Measurements from ENCODE around the gene TUBGCP6. TPM values are rescaled to one million over a fixed set of nuclear protein-coding genes. Genes with fewer than 3 reads are reported as not detected.

The TUBGCP6 gene
- polyA plus RNA-seq, 1 donor from 2014 or later = 74.5 TPM

- H3K9ac ChIP-seq (ENCODE audit: low read length) = no peak overlapping the region
- H3K4me3 ChIP-seq (ENCODE audit: low read length) = no peak overlapping the region
- H3K9me2 ChIP-seq (ENCODE audit: insufficient read depth, low read length) = no peaks in the 10 kb centered on the region
- H3K4me2 ChIP-seq (ENCODE audit: low read length) = no peak overlapping the region
- no peak overlapping the region for H3K27ac ChIP-seq (ENCODE audit: low read length)
- H3K36me3 ChIP-seq (ENCODE audit: insufficient read depth, low read length) = no peaks in the 10 kb centered on the region
- H3K27me3 ChIP-seq (ENCODE audit: insufficient read depth, low read depth, low read length) = no peaks in the 10 kb centered on the region
- no peak for TF ChIP-seq MXI1 (conservative IDR thresholded peaks at IDR 0.05; ENCODE audit: poor library complexity, severe bottlenecking)
- no peak for TF ChIP-seq RAD21 (conservative IDR thresholded peaks at IDR 0.05)
- no peak for TF ChIP-seq TAF1 (IDR thresholded peaks at IDR 0.05; ENCODE audit: low read depth)
- no peak for TF ChIP-seq EP300 (conservative IDR thresholded peaks at IDR 0.05; ENCODE audit: poor library complexity, severe bottlenecking)
- H3K79me2 ChIP-seq (replicated peaks; ENCODE audit: insufficient read depth, low read length) = no peaks in the 10 kb centered on the region
- no peaks in the 10 kb centered on the region for H3K9me3 ChIP-seq (ENCODE audit: low read length)
- H4K20me1 ChIP-seq (ENCODE audit: insufficient read depth) = no peaks in the 10 kb centered on the region
- H2AFZ ChIP-seq (ENCODE audit: low read depth, low read length) = no peak overlapping the region
- H3F3A ChIP-seq (ENCODE audit: insufficient read depth, low read length, poor library complexity, severe bottlenecking) = no peaks in the 10 kb centered on the region
Observed at GRCh38 chr22:50192436-50193204, 52.2 kb downstream of the TUBGCP6 start.

- Histone ChIP-seq H3K4me3 (ENCODE audit: low read length) (no peak overlapping the region), H3F3A (ENCODE audit: insufficient read depth, low read length, poor library complexity, severe bottlenecking) (no peaks in the 10 kb centered on the region), H3K27me3 (ENCODE audit: insufficient read depth, low read depth, low read length) (no peaks in the 10 kb centered on the region), H2AFZ (ENCODE audit: low read depth, low read length) (no peak overlapping the region), H3K9me3 (ENCODE audit: low read length) (no peaks in the 10 kb centered on the region), H3K27ac (ENCODE audit: low read length) (no peak overlapping the region), H3K4me2 (ENCODE audit: low read length) (no peak overlapping the region), H3K9ac (ENCODE audit: low read length) (no peak overlapping the region), H3K79me2 (replicated peaks; ENCODE audit: insufficient read depth, low read length) (peaks cover 2% of the 10 kb centered on the region), H4K20me1 (ENCODE audit: insufficient read depth) (no peaks in the 10 kb centered on the region), H3K9me2 (ENCODE audit: insufficient read depth, low read length) (no peaks in the 10 kb centered on the region), H3K36me3 (ENCODE audit: insufficient read depth, low read length) (no peaks in the 10 kb centered on the region)
- TF ChIP-seq EP300 (conservative IDR thresholded peaks at IDR 0.05; ENCODE audit: poor library complexity, severe bottlenecking) = no peak
- TF ChIP-seq MXI1 (conservative IDR thresholded peaks at IDR 0.05; ENCODE audit: poor library complexity, severe bottlenecking) = no peak
- TF ChIP-seq RAD21 (conservative IDR thresholded peaks at IDR 0.05) = no peak
- TF ChIP-seq EZH2 (IDR thresholded peaks at IDR 0.05; ENCODE audit: borderline replicate concordance, insufficient read depth, low read length, poor library complexity, severe bottlenecking) = no peak
- no peak for TF ChIP-seq TAF1 (IDR thresholded peaks at IDR 0.05; ENCODE audit: low read depth)
- TF ChIP-seq REST (IDR thresholded peaks at IDR 0.05; ENCODE audit: borderline replicate concordance) = no peak
- no peak for TF ChIP-seq POLR2AphosphoS5 (IDR thresholded peaks at IDR 0.05)
- no peak for TF ChIP-seq CTCF (IDR thresholded peaks at IDR 0.05; ENCODE audit: poor library complexity, severe bottlenecking)
- TF ChIP-seq SMC3 (conservative IDR thresholded peaks at IDR 0.05; ENCODE audit: poor library complexity) = no peak
Observed at GRCh38 chr22:50190941-50191741, 53.7 kb downstream of the TUBGCP6 start.

Data from neural cell (in vitro differentiated cells).